ENCODE results near the gene API5.

The API5 gene

DNA sequence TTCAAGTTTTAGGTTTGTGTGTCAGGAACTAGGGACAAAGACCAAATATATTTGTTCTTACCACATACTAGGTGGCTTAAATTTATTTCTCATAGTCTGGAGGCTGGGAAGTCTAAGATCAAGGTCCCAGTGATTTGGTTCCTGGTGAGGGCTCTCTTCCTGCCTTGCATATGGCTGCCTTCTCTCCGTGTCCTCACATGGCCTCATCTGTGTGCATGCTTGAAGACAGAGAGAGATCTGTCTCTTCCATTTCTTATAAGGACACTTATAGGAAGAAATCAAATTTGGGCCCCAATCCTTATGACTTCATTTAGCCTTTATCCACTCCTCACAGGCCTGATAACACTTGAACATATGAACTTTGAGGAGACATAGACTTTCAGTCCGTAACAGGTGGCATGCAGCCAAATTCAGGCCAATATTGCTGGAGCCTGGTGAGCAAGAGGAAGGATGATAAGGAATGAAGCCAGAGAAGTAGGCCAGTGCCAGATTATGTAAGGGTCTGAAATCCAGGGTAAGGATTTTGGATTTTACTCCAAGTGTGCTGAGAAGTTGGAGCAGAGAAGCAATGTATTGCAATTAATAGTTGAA lies 82.1 kb downstream of the API5 start:
- TF ChIP-seq, protein P1, sequence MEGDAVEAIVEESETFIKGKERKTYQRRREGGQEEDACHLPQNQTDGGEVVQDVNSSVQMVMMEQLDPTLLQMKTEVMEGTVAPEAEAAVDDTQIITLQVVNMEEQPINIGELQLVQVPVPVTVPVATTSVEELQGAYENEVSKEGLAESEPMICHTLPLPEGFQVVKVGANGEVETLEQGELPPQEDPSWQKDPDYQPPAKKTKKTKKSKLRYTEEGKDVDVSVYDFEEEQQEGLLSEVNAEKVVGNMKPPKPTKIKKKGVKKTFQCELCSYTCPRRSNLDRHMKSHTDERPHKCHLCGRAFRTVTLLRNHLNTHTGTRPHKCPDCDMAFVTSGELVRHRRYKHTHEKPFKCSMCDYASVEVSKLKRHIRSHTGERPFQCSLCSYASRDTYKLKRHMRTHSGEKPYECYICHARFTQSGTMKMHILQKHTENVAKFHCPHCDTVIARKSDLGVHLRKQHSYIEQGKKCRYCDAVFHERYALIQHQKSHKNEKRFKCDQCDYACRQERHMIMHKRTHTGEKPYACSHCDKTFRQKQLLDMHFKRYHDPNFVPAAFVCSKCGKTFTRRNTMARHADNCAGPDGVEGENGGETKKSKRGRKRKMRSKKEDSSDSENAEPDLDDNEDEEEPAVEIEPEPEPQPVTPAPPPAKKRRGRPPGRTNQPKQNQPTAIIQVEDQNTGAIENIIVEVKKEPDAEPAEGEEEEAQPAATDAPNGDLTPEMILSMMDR (IDR thresholded peaks at IDR 0.05): no peak
- Histone ChIP-seq H3K9me3 (no peaks in the 10 kb centered on the region), H3K27me3 (no peaks in the 10 kb centered on the region), H3K4me3 (ENCODE audit: low read depth in 1 of 2, low read length in 1 of 2) (no peak overlapping the region), H3K4me1 (ENCODE audit: control insufficient read depth in 1 of 2, insufficient read depth in 1 of 2, low read depth in 1 of 2, low read length in 1 of 2) (no peaks in the 10 kb centered on the region), H3K27ac (no peak overlapping the region), H3K36me3 (peaks cover 78% of the 10 kb centered on the region)
